Sigmoid colon (tissue), 7 donors: ENCODE data around the gene TCIRG1. TPM values are rescaled to one million over a fixed set of nuclear protein-coding genes. Genes with fewer than 3 reads are reported as not detected.

Source experiments
- DNase-seq: peaks from one replicate; pipeline ENCODE4 v3.0.0-alpha.2; 2019
- H3K27ac ChIP-seq, 4 donors: fragments of 200-600 bp; sonication (generic); one replicate each; pipeline ENCODE4 v1.5.1; 2016 to 2019; ENCODE audit warnings: mild to moderate bottlenecking in 1 of 4
- H3K27me3 ChIP-seq, 3 donors: fragments of 200-600 bp; sonication (generic); one replicate each; pipeline ENCODE4 v1.5.1; 2019; ENCODE audit warnings: mild to moderate bottlenecking in 1 of 3
- H3K36me3 ChIP-seq, 4 donors: fragments of 200-600 bp; sonication (generic); one replicate each; pipeline ENCODE4 v1.5.1; 2016 to 2019
- H3K4me1 ChIP-seq, 4 donors: fragments of 200-600 bp; sonication (generic); one replicate each; pipeline ENCODE4 v1.5.1; 2017 to 2019
- H3K4me3 ChIP-seq, 4 donors: fragments of 200-600 bp; sonication (generic); one replicate each; pipeline ENCODE4 v1.5.1; 2017 to 2019; ENCODE audit warnings: mild to moderate bottlenecking in 2 of 4, moderate library complexity in 1 of 4
- H3K9me3 ChIP-seq, 4 donors: fragments of 200-600 bp in 3 of 4; sonication (generic) in 3 of 4; one replicate each; pipeline versions ENCODE4 v1.5.1 to v1.6.1; 2013 to 2019
- EP300 ChIP-seq, 4 donors: sonication (generic); formaldehyde crosslinking; IDR thresholded peaks; one replicate each; pipeline ENCODE4 v1.6.1; 2017; ENCODE audit warnings: antibody characterized with exemption in 4 of 4
- POLR2A ChIP-seq, 2 donors: fragments of 450-650 bp; IDR thresholded peaks; one replicate each; pipeline ENCODE4 v1.6.1; 2016; ENCODE audit warnings: antibody characterized with exemption in 2 of 2, mild to moderate bottlenecking in 2 of 2, moderate library complexity in 2 of 2
- POLR2AphosphoS5 ChIP-seq, 4 donors: sonication (generic); formaldehyde crosslinking; IDR thresholded peaks; one replicate each; pipeline ENCODE4 v1.6.1; 2017; ENCODE audit warnings: antibody characterized with exemption in 4 of 4
- WGBS, 2 donors: extraction: QIAGEN DNeasy Blood & Tissue Kit; methylation state at CpG; one replicate each; pipeline ENCODE4 v1.1.7; 2013; 5-methylcytosine and 5-hydroxymethylcytosine counted together
- intact Hi-C: fragments of 100-400 bp; cut with DNase I; formaldehyde crosslinking; loops from one replicate; pipeline ENCODE4 v1.15.1; 2023
- polyA plus RNA-seq, 3 donors: library from polyadenylated mRNA; stranded (reverse); fragments of 200-250 nt; gene quantifications; one replicate each; pipeline ENCODE4 v1.2.3, GENCODE V29; 2013
- total RNA-seq, 4 donors: library from RNA; depleted of rRNA; stranded (reverse); fragments of >200 nt; gene quantifications; one replicate each; pipeline ENCODE4 v1.1.0, GENCODE V29; 2016
- TF ChIP-seq, protein P1 (sequence below), 4 experiments: fragments of 450-650 bp in 3 of 4; fragments of 200-600 bp in 1 of 4; IDR thresholded peaks; one replicate each; pipeline ENCODE4 v1.5.1; 2016 to 2019; ENCODE audit warnings: antibody characterized with exemption in 4 of 4, mild to moderate bottlenecking in 3 of 4, moderate library complexity in 2 of 4
- donor health status: healthy with polysubstance abuse.
- donor health status: Bipolar disorder and iron deficiency.
- donor health status: healthy.

Gene TCIRG1
- total and polyA plus RNA-seq, 7 donors, result 15.0 to 276 (median 73.9) TPM

- peaks cover 17 to 71% (median 35%) of the 10 kb centered on the region in 4 donors for H3K36me3 ChIP-seq
- H3K4me1 ChIP-seq, result no peaks in the 10 kb centered on the region
- H3K9me3 ChIP-seq, result no peaks in the 10 kb centered on the region
- H3K27ac ChIP-seq, result no peak overlapping the region
- intact Hi-C loops, result no loop called here
- peak; percentile 58 for DNase-seq
- TF ChIP-seq EP300 (IDR thresholded peaks at IDR 0.05) (no peak), POLR2AphosphoS5 (IDR thresholded peaks at IDR 0.05) (no peak), POLR2A (IDR thresholded peaks at IDR 0.05) (no peak)
- TF ChIP-seq, protein P1, sequence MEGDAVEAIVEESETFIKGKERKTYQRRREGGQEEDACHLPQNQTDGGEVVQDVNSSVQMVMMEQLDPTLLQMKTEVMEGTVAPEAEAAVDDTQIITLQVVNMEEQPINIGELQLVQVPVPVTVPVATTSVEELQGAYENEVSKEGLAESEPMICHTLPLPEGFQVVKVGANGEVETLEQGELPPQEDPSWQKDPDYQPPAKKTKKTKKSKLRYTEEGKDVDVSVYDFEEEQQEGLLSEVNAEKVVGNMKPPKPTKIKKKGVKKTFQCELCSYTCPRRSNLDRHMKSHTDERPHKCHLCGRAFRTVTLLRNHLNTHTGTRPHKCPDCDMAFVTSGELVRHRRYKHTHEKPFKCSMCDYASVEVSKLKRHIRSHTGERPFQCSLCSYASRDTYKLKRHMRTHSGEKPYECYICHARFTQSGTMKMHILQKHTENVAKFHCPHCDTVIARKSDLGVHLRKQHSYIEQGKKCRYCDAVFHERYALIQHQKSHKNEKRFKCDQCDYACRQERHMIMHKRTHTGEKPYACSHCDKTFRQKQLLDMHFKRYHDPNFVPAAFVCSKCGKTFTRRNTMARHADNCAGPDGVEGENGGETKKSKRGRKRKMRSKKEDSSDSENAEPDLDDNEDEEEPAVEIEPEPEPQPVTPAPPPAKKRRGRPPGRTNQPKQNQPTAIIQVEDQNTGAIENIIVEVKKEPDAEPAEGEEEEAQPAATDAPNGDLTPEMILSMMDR (IDR thresholded peaks at IDR 0.05), result no peak
- no peak overlapping the region for H3K4me3 ChIP-seq
- WGBS, 2 donors, result 93 to 94% methylated on average over 18 of the region's 18 CpGs
- H3K27me3 ChIP-seq, result no peaks in the 10 kb centered on the region
These were observed 11.6 kb downstream of the TCIRG1 start for GRCh38 chr11:68050371-68050841.

- DNase-seq, result peak; percentile 63
- WGBS, 2 donors, result 82 to 85% methylated on average over 14 of the region's 14 CpGs
- TF ChIP-seq POLR2A (IDR thresholded peaks at IDR 0.05) (no peak), EP300 (IDR thresholded peaks at IDR 0.05) (no peak), POLR2AphosphoS5 (IDR thresholded peaks at IDR 0.05) (no peak)
- TF ChIP-seq, protein P1 (IDR thresholded peaks at IDR 0.05), result no peak
- H3K27me3 ChIP-seq, result no peaks in the 10 kb centered on the region
- no peak overlapping the region for H3K27ac ChIP-seq
- no peak overlapping the region for H3K4me3 ChIP-seq
- no peaks in the 10 kb centered on the region for H3K9me3 ChIP-seq
- intact Hi-C loops, result no loop called here
- H3K36me3 ChIP-seq, result peaks cover 17 to 61% (median 31%) of the 10 kb centered on the region in 4 donors
- H3K4me1 ChIP-seq, result no peaks in the 10 kb centered on the region
These were observed 12.6 kb downstream of the TCIRG1 start for GRCh38 chr11:68051191-68052136.

GRCh38 chr11:68052137-68052873 is 13.5 kb downstream of the TCIRG1 start:
- Histone ChIP-seq H3K4me1 (no peaks in the 10 kb centered on the region), H3K9me3 (no peaks in the 10 kb centered on the region), H3K27me3 (no peaks in the 10 kb centered on the region), H3K4me3 (no peak overlapping the region), H3K36me3 (peaks cover 17 to 60% (median 30%) of the 10 kb centered on the region in 4 donors), H3K27ac (no peak overlapping the region)
- DNase-seq, result no peak
- 85 to 92% methylated on average over 15 of the region's 15 CpGs for WGBS, 2 donors
- TF ChIP-seq POLR2AphosphoS5 (IDR thresholded peaks at IDR 0.05) (no peak), POLR2A (IDR thresholded peaks at IDR 0.05) (no peak), EP300 (IDR thresholded peaks at IDR 0.05) (no peak)
- intact Hi-C loops, result no loop called here

- H3K36me3 ChIP-seq, result peaks cover 13 to 57% (median 30%) of the 10 kb centered on the region in 4 donors
- no peaks in the 10 kb centered on the region for H3K4me1 ChIP-seq
- no peak overlapping the region for H3K27ac ChIP-seq
- intact Hi-C loops, result no loop called here
- TF ChIP-seq POLR2A (IDR thresholded peaks at IDR 0.05) (no peak), POLR2AphosphoS5 (IDR thresholded peaks at IDR 0.05) (no peak), EP300 (IDR thresholded peaks at IDR 0.05) (no peak)
- TF ChIP-seq, protein P1 (IDR thresholded peaks at IDR 0.05), result no peak
- WGBS, 2 donors, result 81 to 83% methylated on average over 9 of the region's 9 CpGs
- no peak for DNase-seq
- no peaks in the 10 kb centered on the region for H3K27me3 ChIP-seq
- no peak overlapping the region for H3K4me3 ChIP-seq
- no peaks in the 10 kb centered on the region for H3K9me3 ChIP-seq
These were observed 14.3 kb downstream of the TCIRG1 start for GRCh38 chr11:68053117-68053516.
